Measurements from ENCODE around the gene LZTR1.

- no peak for TF ChIP-seq CTCF (IDR thresholded peaks at IDR 0.05)
- no peak for TF ChIP-seq EP300 (IDR thresholded peaks at IDR 0.05)
- TF ChIP-seq POLR2A (IDR thresholded peaks at IDR 0.05), result no peak
These were observed 16.8 kb upstream of the LZTR1 start for GRCh38 chr22:20965104-20965887.
